SK-N-SH treated with all-trans-retinoic acid at 6 μM for 48 hours (cell line): ENCODE results near the gene CEND1.

ENCODE experiments used
- ARNTL ChIP-seq: fragments of 450-650 bp; formaldehyde crosslinking; IDR thresholded peaks from 2 replicates; pipeline ENCODE4 v1.5.0; 2020; ENCODE audit warnings: low read depth, mild to moderate bottlenecking, moderate library complexity, borderline replicate concordance
- CREB5 ChIP-seq: fragments of 250-450 bp; sonication (Bioruptor Pico); IDR thresholded peaks from 2 replicates; pipeline ENCODE4 v1.5.1; 2020; ENCODE audit warnings: low read depth, mild to moderate bottlenecking, moderate library complexity
- CSDC2 ChIP-seq: fragments of 250-450 bp; sonication (Bioruptor Pico); IDR thresholded peaks from 2 replicates; pipeline ENCODE4 v1.5.0; 2020; ENCODE audit warnings: mild to moderate bottlenecking, moderate library complexity
- OSR1 ChIP-seq: fragments of 250-450 bp; sonication (Bioruptor Pico); IDR thresholded peaks from 2 replicates; pipeline ENCODE4 v1.8.0; 2022; ENCODE audit warnings: moderate library complexity, mild to moderate bottlenecking, inconsistent platforms
- POU6F1 ChIP-seq: fragments of 250-450 bp; sonication (Bioruptor Pico); IDR thresholded peaks from 2 replicates; pipeline ENCODE4 v1.8.0; 2021; ENCODE audit warnings: low read depth, mild to moderate bottlenecking, moderate library complexity, borderline replicate concordance
- RARB ChIP-seq: fragments of 250-450 bp; sonication (Bioruptor Pico); IDR thresholded peaks from 2 replicates; pipeline ENCODE4 v1.8.0; 2021; ENCODE audit warnings: mild to moderate bottlenecking, moderate library complexity
- SNAI2 ChIP-seq: fragments of 250-450 bp; sonication (Bioruptor Pico); IDR thresholded peaks from 2 replicates; pipeline ENCODE4 v1.5.0; 2020; ENCODE audit warnings: mild to moderate bottlenecking, moderate library complexity
- TCF4 ChIP-seq: fragments of 250-450 bp; sonication (Bioruptor Pico); IDR thresholded peaks from 2 replicates; pipeline ENCODE4 v1.8.0; 2021; ENCODE audit warnings: mild to moderate bottlenecking, moderate library complexity, borderline replicate concordance
- ZFP30 ChIP-seq: fragments of 450-650 bp; formaldehyde crosslinking; IDR thresholded peaks from 2 replicates; pipeline ENCODE4 v1.5.0; 2022; ENCODE audit warnings: mild to moderate bottlenecking, moderate library complexity
- ZNF8 ChIP-seq: fragments of 450-650 bp; formaldehyde crosslinking; IDR thresholded peaks from 2 replicates; pipeline ENCODE4 v1.5.0; 2020; ENCODE audit warnings: mild to moderate bottlenecking, moderate library complexity

GRCh38 chr11:788953-789940, 643 bp downstream of the CEND1 start:
- no peak for TF ChIP-seq ZFP30 (CRISPR knock-in tag)
- TF ChIP-seq RARB (CRISPR knock-in tag): no peak
- TF ChIP-seq POU6F1 (CRISPR knock-in tag): no peak
- TF ChIP-seq CSDC2 (CRISPR knock-in tag): no peak
- TF ChIP-seq SNAI2: no peak
- TF ChIP-seq TCF4: no peak
- TF ChIP-seq ARNTL (CRISPR knock-in tag): no peak
- no peak for TF ChIP-seq CREB5 (CRISPR knock-in tag)
- no peak for TF ChIP-seq ZNF8
- TF ChIP-seq OSR1 (CRISPR knock-in tag): no peak
